Measurements from ENCODE around the gene CDC37L1.

Gene CDC37L1

GRCh38 chr9:4668604-4669003 is 10.8 kb upstream of the CDC37L1 start:
- DNase-seq (ENCODE audit: low spot score) = no peak

DNA sequence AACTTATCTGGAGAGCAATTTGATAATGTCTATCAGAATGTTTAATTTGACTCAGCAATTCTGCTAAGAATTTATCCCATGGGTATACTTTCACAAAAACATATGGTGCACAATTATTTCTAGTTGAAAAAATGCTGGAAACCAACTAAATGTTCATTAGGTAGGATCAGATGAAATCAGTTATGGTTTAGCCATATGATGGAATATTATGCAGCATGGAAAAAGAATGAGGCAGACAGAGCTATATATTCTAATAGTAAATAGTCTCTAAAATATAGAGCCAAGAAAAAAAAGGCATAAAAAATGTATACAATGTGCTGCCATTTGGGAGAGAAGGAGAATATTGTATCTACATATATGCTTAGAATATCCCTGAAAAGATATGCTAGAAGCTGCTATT is 9.5 kb upstream of the CDC37L1 start:
- DNase-seq (ENCODE audit: low spot score) = no peak

DNA sequence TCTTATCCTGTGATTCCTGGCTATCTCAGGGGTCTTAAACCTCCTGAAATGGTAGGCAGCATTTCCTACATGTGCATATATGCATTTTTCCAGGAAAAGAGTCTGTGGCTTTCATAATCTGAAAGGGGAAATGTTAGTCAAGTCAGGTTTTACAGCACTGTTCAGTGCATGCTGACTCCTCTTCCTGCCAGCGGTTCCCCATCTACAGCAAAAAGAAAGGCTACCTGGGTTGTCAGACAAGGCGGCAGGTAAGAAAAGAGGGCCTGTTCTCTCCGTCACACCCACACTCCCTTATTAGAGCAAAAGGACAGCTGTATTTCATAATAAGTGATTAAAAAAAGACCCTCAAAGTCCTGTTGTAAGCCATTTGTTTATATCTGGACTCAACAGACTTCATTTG is 8.8 kb upstream of the CDC37L1 start:
- DNase-seq (ENCODE audit: low spot score) = no peak

- no peak for DNase-seq (ENCODE audit: low spot score)
These were observed 7.6 kb upstream of the CDC37L1 start for GRCh38 chr9:4671737-4672136.

DNA sequence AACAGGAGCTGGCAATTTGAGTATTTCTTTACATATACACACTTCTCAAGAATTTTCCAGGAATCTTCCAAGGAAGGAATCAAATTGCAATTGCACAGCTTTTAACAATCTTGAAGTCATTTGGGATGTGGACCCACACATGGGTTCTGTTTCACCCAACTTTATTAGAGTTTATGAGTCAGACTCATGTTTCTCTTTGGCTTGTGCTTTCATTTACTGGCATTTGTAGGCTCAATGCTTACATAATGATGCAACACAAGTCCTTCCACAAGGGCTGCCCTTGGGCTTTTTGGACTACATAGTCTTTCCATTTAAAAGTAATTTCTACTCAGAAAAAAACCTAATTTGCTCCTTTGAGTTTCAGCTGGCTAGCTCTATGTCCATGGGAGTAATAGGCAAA is 4.6 kb upstream of the CDC37L1 start:
- peak; percentile 80 for DNase-seq (ENCODE audit: low spot score)

DNA sequence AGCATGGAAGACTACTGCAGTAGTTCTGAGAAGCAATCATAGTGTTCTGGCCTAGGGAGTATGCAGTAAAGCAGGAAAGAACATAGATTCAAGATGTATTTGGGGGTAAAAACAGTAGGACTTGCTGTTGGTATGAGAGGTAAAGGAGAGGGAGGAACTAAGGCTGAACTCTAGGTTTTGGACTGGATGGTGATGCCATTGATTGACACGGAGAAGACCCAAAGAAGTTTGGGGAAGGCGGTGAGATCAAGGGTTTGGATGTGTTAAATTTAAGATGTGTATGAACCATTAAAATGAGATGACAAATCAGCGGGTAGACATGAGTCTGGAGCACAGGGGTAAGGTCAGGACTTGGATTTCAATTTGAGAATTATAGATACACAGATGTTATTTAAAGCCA is 2.0 kb upstream of the CDC37L1 start:
- no peak for DNase-seq (ENCODE audit: low spot score)

DNA sequence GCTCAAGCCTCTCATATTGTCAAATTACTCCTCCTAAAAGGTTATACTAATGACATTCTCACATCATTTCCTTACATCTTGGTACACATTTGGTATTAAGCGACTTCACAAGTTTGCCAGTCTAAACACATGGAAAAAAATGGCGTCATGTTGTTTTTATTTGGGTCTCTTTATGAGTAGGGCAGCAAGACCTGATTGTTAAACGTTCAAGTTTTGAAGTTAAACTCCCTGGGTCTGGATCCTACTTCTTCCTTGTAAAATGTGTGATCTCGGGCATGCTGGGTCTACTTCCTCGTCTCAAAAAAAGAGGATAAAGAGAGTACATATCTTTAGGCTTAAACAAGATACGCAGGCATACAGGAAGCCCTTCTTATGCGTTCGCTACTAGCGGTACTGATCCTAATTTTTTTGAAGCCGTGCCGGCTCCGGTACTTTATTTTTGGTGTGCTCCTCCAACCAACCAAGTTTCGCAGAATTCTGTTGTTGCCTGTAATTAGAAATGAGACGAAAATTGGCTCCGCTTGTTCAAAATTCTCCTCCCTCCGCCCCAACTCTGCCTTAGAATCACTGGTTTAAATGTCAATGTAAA is 596 bp upstream of the CDC37L1 start:
- no peak for DNase-seq (ENCODE audit: low spot score)

GRCh38 chr9:4680173-4680525 is 780 bp downstream of the CDC37L1 start:
- no peak for DNase-seq (ENCODE audit: low spot score)

- DNase-seq (ENCODE audit: low spot score) = peak; percentile 46
These were observed 1.4 kb downstream of the CDC37L1 start for GRCh38 chr9:4680750-4681149.

GRCh38 chr9:4684820-4685219 is 5.5 kb downstream of the CDC37L1 start:
- no peak for DNase-seq (ENCODE audit: low spot score)

DNA sequence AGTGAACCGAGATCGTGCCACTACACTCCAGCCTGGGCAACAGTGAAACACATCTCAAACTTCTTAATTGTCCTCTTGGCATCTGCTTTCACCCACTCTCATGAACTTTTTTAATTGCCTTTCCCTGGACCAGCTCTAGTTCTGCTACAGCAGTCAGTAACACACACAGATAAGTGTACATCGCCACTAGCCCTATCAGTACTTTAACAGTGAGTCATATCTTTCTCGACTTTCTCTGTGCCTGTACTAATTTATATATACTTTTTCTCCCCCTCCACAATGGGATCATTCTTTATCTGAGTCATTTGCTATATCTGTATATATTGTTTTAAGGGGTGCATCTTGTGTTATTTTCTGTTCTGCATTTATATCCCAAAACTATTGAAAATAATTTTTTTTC is 6.7 kb downstream of the CDC37L1 start:
- DNase-seq (ENCODE audit: low spot score) = no peak

GRCh38 chr9:4686584-4686983 is 7.2 kb downstream of the CDC37L1 start:
- DNase-seq (ENCODE audit: low spot score) = no peak

GRCh38 chr9:4689021-4689420 is 9.7 kb downstream of the CDC37L1 start:
- no peak for DNase-seq (ENCODE audit: low spot score)

GRCh38 chr9:4689687-4690104 is 10.3 kb downstream of the CDC37L1 start:
- DNase-seq (ENCODE audit: low spot score) = no peak

GRCh38 chr9:4690144-4690543 is 10.8 kb downstream of the CDC37L1 start:
- no peak for DNase-seq (ENCODE audit: low spot score)

DNA sequence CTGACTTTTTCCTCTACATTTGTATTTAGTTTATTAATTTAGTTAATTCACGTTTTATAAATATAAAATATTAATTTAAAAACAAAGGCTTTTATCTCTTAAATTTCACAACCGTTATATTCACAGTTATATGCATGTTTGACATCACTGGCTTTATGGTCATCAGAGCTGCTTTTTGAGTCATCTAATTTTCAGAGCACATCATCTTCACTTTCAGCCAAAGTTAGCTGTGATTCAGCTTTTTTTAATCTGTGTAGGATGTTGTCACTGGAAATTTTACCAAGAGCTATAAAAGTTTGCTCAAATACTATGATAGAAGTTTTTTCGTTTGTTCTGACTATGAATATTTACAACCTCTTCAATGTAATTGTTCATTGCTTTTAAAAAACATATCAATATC is 12.4 kb downstream of the CDC37L1 start:
- DNase-seq (ENCODE audit: low spot score) = peak; percentile 33

DNA sequence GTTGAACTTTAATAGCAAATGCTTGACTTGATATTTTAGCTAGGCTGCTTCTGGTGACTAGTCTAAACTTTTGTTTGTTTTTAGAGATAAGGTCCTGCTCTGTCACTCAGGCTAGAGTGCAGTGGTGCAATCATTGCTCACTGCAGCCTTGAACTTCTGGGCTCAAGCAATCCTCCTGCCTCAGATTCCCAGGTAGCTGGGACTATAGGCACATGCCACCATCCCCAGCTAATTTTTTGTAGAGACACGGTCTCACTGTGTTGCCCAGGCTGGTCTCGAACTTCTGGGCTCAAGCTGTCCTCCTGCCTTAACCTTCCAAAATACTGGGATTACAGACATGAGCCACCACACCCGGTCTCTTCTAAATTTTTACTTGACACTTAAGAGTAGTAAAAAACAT is 20.7 kb downstream of the CDC37L1 start:
- no peak for DNase-seq (ENCODE audit: low spot score)

GRCh38 chr9:4700932-4701331 is 21.6 kb downstream of the CDC37L1 start:
- no peak for DNase-seq (ENCODE audit: low spot score)

DNA sequence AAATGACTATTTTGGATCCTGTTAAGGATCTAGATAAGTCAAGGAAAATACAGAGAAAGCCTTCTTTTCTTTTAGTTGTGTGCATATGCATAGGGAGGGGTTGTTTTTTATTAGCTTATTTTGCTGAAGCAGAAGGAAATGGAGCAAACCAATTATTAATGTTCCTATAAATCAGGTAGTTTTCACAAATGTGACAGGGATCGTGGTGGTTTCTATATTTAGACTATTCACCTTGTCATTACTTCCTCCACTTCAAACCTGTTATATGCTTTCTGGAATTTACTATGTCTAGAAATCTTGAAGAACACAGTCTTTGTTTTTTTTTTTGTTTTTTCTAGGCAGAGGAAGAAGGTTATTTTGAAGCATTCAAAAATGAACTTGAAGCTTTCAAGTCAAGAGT is 22.2 kb downstream of the CDC37L1 start:
- DNase-seq (ENCODE audit: low spot score) = no peak

DNA sequence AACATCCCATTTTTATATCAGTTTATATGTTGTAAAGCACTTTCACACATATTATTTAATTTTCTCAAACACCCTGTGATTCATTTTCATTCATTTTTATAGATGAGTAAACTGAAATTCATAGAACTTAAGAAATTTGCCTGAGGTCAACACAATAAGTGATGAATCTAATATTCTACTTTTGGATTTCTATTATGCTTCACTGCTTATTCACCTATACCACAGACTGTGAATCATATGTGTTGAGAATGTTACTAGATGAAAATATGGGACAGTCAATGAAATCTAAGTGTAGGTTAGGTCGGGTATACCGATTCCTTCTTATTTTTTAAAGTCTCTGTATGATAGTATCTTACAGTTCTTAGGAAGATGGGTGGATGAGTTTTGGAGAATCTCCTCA is 24.8 kb downstream of the CDC37L1 start:
- DNase-seq (ENCODE audit: low spot score) = no peak

- no peak for DNase-seq (ENCODE audit: low spot score)
These were observed 26.7 kb downstream of the CDC37L1 start for GRCh38 chr9:4706021-4706420.

GRCh38 chr9:4706971-4707622 is 27.7 kb downstream of the CDC37L1 start:
- no peak for DNase-seq (ENCODE audit: low spot score)

GRCh38 chr9:4709380-4709779 is 30.0 kb downstream of the CDC37L1 start:
- no peak for DNase-seq (ENCODE audit: low spot score)

DNA sequence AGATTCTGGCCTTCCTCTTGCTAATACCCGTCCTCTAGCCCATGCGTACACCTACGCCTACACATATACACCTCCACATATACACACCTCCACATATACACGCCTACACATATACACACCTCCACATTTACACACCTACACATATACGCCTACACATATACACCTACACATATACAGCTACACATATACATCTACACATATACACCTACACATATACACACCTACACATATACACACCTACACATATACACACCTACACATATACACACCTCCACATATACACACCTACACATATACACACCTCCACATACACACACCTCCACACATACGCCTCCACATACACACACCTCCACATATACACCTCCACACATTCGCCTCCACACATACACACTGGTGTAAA is 34.5 kb downstream of the CDC37L1 start:
- no peak for DNase-seq (ENCODE audit: low spot score)
